Measurements from ENCODE around the gene MRPL20. TPM values are rescaled to one million over a fixed set of nuclear protein-coding genes. Genes with fewer than 3 reads are reported as not detected.

Gene MRPL20
- total and polyA plus RNA-seq, 3 experiments from 2014 or later: 198 to 208 (median 206) TPM

- no peaks in the 10 kb centered on the region for H3K36me3 ChIP-seq (ENCODE audit: insufficient read depth, low read length)
- no peak overlapping the region for H3K27ac ChIP-seq (ENCODE audit: low read depth, low read length)
- ChIA-PET POLR2A (no interaction called here), CTCF (no interaction called here)
- no peaks in the 10 kb centered on the region for H3K9me3 ChIP-seq (ENCODE audit: low read length)
- Mint-ChIP-seq H3K4me3 (no peak overlapping the region), H3K36me3 (no peaks in the 10 kb centered on the region), H3K27me3 (peaks cover 9 to 18% of the 10 kb centered on the region in 2 donors), H3K9me3 (no peaks in the 10 kb centered on the region), H3K4me1 (peaks cover 3 to 17% (median 5%) of the 10 kb centered on the region in 3 donors), H3K27ac (no peak overlapping the region)
- H3K4me3 ChIP-seq (ENCODE audit: low read length): no peak overlapping the region
- no peak for DNase-seq
- no peaks in the 10 kb centered on the region for H3K27me3 ChIP-seq (ENCODE audit: insufficient read depth, low read length, poor library complexity, severe bottlenecking)
- H3K4me1 ChIP-seq (ENCODE audit: insufficient read depth, low read length): peaks cover 10% of the 10 kb centered on the region
Measured at GRCh38 chr1:1361233-1361981, 45.7 kb downstream of the MRPL20 start.

GRCh38 chr1:1360506-1361169 is 46.5 kb downstream of the MRPL20 start:
- H3K27me3 ChIP-seq (ENCODE audit: insufficient read depth, low read length, poor library complexity, severe bottlenecking): no peaks in the 10 kb centered on the region
- Mint-ChIP-seq H3K27ac (no peak overlapping the region), H3K27me3 (peaks cover 9 to 18% of the 10 kb centered on the region in 2 donors), H3K36me3 (no peaks in the 10 kb centered on the region), H3K4me3 (peak overlapping the region in 1 of 7 donors; percentile 1), H3K4me1 (peaks cover 3 to 17% (median 5%) of the 10 kb centered on the region in 3 donors), H3K9me3 (no peaks in the 10 kb centered on the region)
- no peak for DNase-seq
- no peak overlapping the region for H3K27ac ChIP-seq (ENCODE audit: low read depth, low read length)
- peaks cover 10% of the 10 kb centered on the region for H3K4me1 ChIP-seq (ENCODE audit: insufficient read depth, low read length)
- H3K36me3 ChIP-seq (ENCODE audit: insufficient read depth, low read length): no peaks in the 10 kb centered on the region
- no peak overlapping the region for H3K4me3 ChIP-seq (ENCODE audit: low read length)
- CTCF ChIA-PET: no interaction called here
- H3K9me3 ChIP-seq (ENCODE audit: low read length): no peaks in the 10 kb centered on the region
- POLR2A ChIA-PET: no interaction called here

DNA sequence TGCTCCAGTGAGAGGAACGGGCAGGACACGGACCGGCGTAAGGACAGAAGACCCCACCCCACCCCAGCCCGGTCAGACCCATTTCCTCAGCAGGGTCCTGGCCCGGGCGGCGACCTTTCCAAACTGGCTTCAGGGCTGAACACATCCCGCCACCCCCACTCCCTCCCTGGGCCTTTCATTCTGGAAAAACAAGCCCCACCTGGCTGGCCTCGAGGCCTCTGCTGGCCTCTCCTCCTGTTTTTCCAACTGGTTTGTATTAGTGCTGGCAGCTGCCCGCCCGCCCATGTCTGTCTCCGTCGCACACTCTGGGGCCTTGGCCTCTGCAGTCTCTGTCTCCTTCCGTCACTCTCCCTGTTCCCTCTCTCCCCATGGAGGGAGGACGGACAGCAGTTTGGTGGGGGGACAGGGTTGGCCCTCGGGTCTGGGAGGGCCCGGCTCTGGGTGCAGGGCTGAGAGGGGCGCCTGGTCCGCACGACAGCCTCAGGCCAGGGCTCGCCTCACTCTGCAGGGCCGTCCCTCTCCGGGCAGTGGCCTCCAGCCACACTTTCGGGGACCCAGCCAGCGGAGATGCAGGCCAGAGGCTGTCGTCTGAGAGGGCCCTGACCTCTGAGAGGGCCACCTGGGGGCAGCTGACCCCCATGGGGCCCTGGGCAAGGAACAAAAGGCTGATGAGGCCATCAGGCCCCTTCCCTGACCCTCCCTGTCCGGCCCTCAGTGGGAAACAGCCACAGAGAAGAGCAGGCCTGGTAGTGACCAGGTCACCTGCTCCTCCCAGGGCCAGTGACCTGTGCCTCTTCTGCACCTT is 47.2 kb downstream of the MRPL20 start:
- DNase-seq: no peak
- Mint-ChIP-seq H3K27ac (peak overlapping the region in 2 of 8 donors; percentile 36 to 71), H3K9me3 (no peaks in the 10 kb centered on the region), H3K27me3 (peaks cover 9 to 18% of the 10 kb centered on the region in 2 donors), H3K4me1 (peaks cover 3 to 17% (median 5%) of the 10 kb centered on the region in 3 donors), H3K4me3 (peak overlapping the region in 2 of 7 donors; percentile 64 to 68), H3K36me3 (no peaks in the 10 kb centered on the region)
- Histone ChIP-seq H3K36me3 (ENCODE audit: insufficient read depth, low read length) (no peaks in the 10 kb centered on the region), H3K27ac (ENCODE audit: low read depth, low read length) (no peak overlapping the region), H3K9me3 (ENCODE audit: low read length) (no peaks in the 10 kb centered on the region), H3K27me3 (ENCODE audit: insufficient read depth, low read length, poor library complexity, severe bottlenecking) (no peaks in the 10 kb centered on the region), H3K4me3 (ENCODE audit: low read length) (no peak overlapping the region), H3K4me1 (ENCODE audit: insufficient read depth, low read length) (peaks cover 10% of the 10 kb centered on the region)
- ChIA-PET POLR2A (no interaction called here), CTCF (interaction anchor here (0.7 kb wide), 1 partner anchor 12 kb away, joined by 3 read pairs; no protein-coding TSS in a partner anchor)

- H3K9me3 Mint-ChIP-seq: no peaks in the 10 kb centered on the region
- peaks cover 10 to 18% of the 10 kb centered on the region in 2 donors for H3K27me3 Mint-ChIP-seq
- H3K36me3 Mint-ChIP-seq: no peaks in the 10 kb centered on the region
- peaks cover 3 to 17% (median 5%) of the 10 kb centered on the region in 3 donors for H3K4me1 Mint-ChIP-seq
- peak in 1 of 5 donors; percentile 64 for DNase-seq
- H3K27ac Mint-ChIP-seq: peak overlapping the region in 3 of 8 donors; percentile 36 to 71 (median 50)
- Histone ChIP-seq H3K27ac (ENCODE audit: low read depth, low read length) (no peak overlapping the region), H3K4me3 (ENCODE audit: low read length) (no peak overlapping the region), H3K36me3 (ENCODE audit: insufficient read depth, low read length) (no peaks in the 10 kb centered on the region), H3K27me3 (ENCODE audit: insufficient read depth, low read length, poor library complexity, severe bottlenecking) (no peaks in the 10 kb centered on the region), H3K9me3 (ENCODE audit: low read length) (no peaks in the 10 kb centered on the region), H3K4me1 (ENCODE audit: insufficient read depth, low read length) (peaks cover 11% of the 10 kb centered on the region)
- ChIA-PET POLR2A (no interaction called here), CTCF (interaction anchor here (0.7 kb wide), 1 partner anchor 12 kb away, joined by 3 read pairs; no protein-coding TSS in a partner anchor)
- peak overlapping the region in 5 of 7 donors; percentile 23 to 68 (median 50) for H3K4me3 Mint-ChIP-seq
Measured at GRCh38 chr1:1359308-1359663, 47.8 kb downstream of the MRPL20 start.

DNA sequence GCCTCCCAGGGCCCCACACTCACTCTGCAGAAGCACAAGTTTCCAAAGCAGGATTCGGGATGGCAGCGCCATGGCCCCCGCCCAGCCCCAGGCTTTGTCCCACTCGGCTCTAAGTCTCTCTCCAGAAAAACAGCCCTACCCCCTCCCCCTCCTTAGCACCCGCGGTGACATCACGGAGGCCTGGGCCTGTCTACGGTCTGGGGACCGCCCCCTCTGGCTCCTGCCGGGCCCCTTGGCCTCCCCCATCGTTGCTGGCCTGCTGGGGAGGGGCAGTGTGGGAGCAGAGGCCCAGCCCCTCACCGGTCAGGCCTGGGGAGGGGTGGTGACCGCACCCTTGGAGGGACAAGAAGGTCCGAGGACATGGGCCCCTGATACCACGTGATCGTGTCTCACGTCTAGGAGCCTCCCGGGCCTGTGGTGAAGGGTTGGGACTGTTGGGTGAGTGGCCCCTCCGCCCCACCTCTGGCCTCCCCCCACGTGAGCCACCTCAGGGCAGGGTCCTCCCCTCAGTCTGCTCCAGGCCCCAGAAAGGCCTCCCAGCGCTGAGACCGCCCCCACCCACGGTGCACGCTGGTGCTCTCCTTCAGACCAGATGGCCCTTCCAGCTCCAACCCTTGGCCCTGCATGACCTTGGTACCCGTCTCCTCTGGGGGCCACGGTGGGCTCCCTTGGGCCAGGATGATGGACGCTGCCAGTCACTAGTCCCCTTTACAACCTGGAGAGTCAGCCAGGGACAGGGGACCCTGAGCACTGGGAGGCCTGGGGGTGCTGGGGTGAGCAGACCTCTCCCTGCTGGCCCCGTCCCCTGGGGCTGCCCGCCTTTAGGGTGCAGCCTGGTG is 48.4 kb downstream of the MRPL20 start, which contains the start of gene MXRA8:
MXRA8 (minus strand) TSS at position 123 of the 839 bp plus-strand sequence; CDS start at position 72, 51 bp downstream.
- H3K4me1 ChIP-seq (ENCODE audit: insufficient read depth, low read length): peaks cover 17% of the 10 kb centered on the region
- peak within 1 kb of the TSS in 6 of 7 donors; percentile 23 to 75 (median 57) for H3K4me3 Mint-ChIP-seq
- no peaks in the 10 kb centered on the region for H3K27me3 ChIP-seq (ENCODE audit: insufficient read depth, low read length, poor library complexity, severe bottlenecking)
- ChIA-PET POLR2A (interaction anchor here (0.6 kb wide), 2 partner anchors 41 to 242 kb away, joined by 3 read pairs; partner anchors contain the start of gene CCNL2), CTCF (interaction anchor here (2.2 kb wide), 1 partner anchor 14 kb away, joined by 9 read pairs; no protein-coding TSS in a partner anchor)
- H3K27ac Mint-ChIP-seq: peak within 1 kb of the TSS in 3 of 8 donors; percentile 36 to 71 (median 50)
- DNase-seq: no peak
- no peaks in the 10 kb centered on the region for H3K36me3 Mint-ChIP-seq
- H3K27me3 Mint-ChIP-seq: peaks cover 10 to 24% of the 10 kb centered on the region in 2 donors
- H3K36me3 ChIP-seq (ENCODE audit: insufficient read depth, low read length): no peaks in the 10 kb centered on the region
- H3K9me3 Mint-ChIP-seq: no peaks in the 10 kb centered on the region
- H3K27ac ChIP-seq (ENCODE audit: low read depth, low read length): peak within 1 kb of the TSS; percentile 1
- no peaks in the 10 kb centered on the region for H3K9me3 ChIP-seq (ENCODE audit: low read length)
- H3K4me1 Mint-ChIP-seq: peaks cover 3 to 24% (median 5%) of the 10 kb centered on the region in 3 donors
- H3K4me3 ChIP-seq (ENCODE audit: low read length): no peak within 1 kb of the TSS

GRCh38 chr1:1357871-1358432 is 49.1 kb downstream of the MRPL20 start:
- Mint-ChIP-seq H3K36me3 (no peaks in the 10 kb centered on the region), H3K4me3 (peak overlapping the region in 1 of 7 donors; percentile 54), H3K9me3 (no peaks in the 10 kb centered on the region), H3K27ac (no peak overlapping the region), H3K27me3 (peaks cover 10 to 24% of the 10 kb centered on the region in 2 donors), H3K4me1 (peaks cover 3 to 29% (median 5%) of the 10 kb centered on the region in 3 donors)
- Histone ChIP-seq H3K27me3 (ENCODE audit: insufficient read depth, low read length, poor library complexity, severe bottlenecking) (no peaks in the 10 kb centered on the region), H3K9me3 (ENCODE audit: low read length) (no peaks in the 10 kb centered on the region), H3K27ac (ENCODE audit: low read depth, low read length) (peak overlapping the region; percentile 1), H3K4me1 (ENCODE audit: insufficient read depth, low read length) (peaks cover 23% of the 10 kb centered on the region), H3K4me3 (ENCODE audit: low read length) (no peak overlapping the region), H3K36me3 (ENCODE audit: insufficient read depth, low read length) (no peaks in the 10 kb centered on the region)
- ChIA-PET CTCF (interaction anchor here (2.2 kb wide), 1 partner anchor 14 kb away, joined by 9 read pairs; no protein-coding TSS in a partner anchor), POLR2A (interaction anchor here (0.6 kb wide), 1 partner anchor 14 kb away, joined by 3 read pairs; no protein-coding TSS in a partner anchor)
- DNase-seq: no peak

All from CD8-positive, alpha-beta memory T cell (primary cell).